ENCODE data around the gene GHITM. TPM values are rescaled to one million over a fixed set of nuclear protein-coding genes. Genes with fewer than 3 reads are reported as not detected.

GHITM gene
- 100 to 1,000 TPM; 114 to 132 TPM for total RNA-seq
- 100 to 1,000 TPM; 107 to 177 TPM for polyA plus RNA-seq
- long read RNA-seq, donor 1, transcript GHITM-201 (9 exons, 2,128 nt), result major isoform, 45 of 96 reads
- long read RNA-seq, donor 1, partial matches to known transcripts, result 51 of 96 reads
- long read RNA-seq, donor 1, other reads (novel, unspliced or antisense), result 0 of 96 reads
- long read RNA-seq, donor 2, transcript GHITM-201 (9 exons, 2,128 nt), result major isoform, 15 of 25 reads
- long read RNA-seq, donor 2, partial matches to known transcripts, result 10 of 25 reads
- long read RNA-seq, donor 2, other reads (novel, unspliced or antisense), result 0 of 25 reads
- long read RNA-seq, donor 3, transcript GHITM-201 (9 exons, 2,128 nt), result major isoform, 23 of 54 reads
- long read RNA-seq, donor 3, partial matches to known transcripts, result 31 of 54 reads
- long read RNA-seq, donor 3, other reads (novel, unspliced or antisense), result 0 of 54 reads
- long read RNA-seq, donor 4, transcript GHITM-201 (9 exons, 2,128 nt), result major isoform, 15 of 35 reads
- long read RNA-seq, donor 4, partial matches to known transcripts, result 20 of 35 reads
- long read RNA-seq, donor 4, other reads (novel, unspliced or antisense), result 0 of 35 reads
- long read RNA-seq, donor 5, transcript GHITM-201 (9 exons, 2,128 nt), result major isoform, 48 of 92 reads
- long read RNA-seq, donor 5, partial matches to known transcripts, result 44 of 92 reads
- long read RNA-seq, donor 5, other reads (novel, unspliced or antisense), result 0 of 92 reads

GRCh38 chr10:84139126-84140035 is at the start of gene GHITM:
GHITM (plus strand) TSS chr10:84139509; CDS start chr10:84141501, 1,992 bp downstream.
- peaks cover 0 to 4% (median 0%) of the 10 kb centered on the region in 3 donors for H3K27me3 ChIP-seq (ENCODE audit: control insufficient read depth in 3 of 3, insufficient read depth in 3 of 3, low read length in 2 of 3)
- peaks cover 0 to 15% (median 6%) of the 10 kb centered on the region in 5 donors for H3K4me1 ChIP-seq (ENCODE audit: control insufficient read depth in 5 of 5, insufficient read depth in 5 of 5, low read length in 5 of 5)
- peak within 1 kb of the TSS; percentile 87 for H3K4me3 ChIP-seq
- DNase-seq, result peak; percentile 100
- TF ChIP-seq CTCF (IDR thresholded peaks at IDR 0.05; ENCODE audit: control extremely low read depth, extremely low read depth), result peak; percentile 18
- H3K9me3 ChIP-seq (ENCODE audit: control insufficient read depth in 4 of 4, insufficient read depth in 3 of 4, low read length in 3 of 4), result no peaks in the 10 kb centered on the region
- H3K9ac ChIP-seq (ENCODE audit: insufficient read depth in 1 of 2, low read length in 2 of 2), result peak within 1 kb of the TSS; percentile 98 to 99
- peak within 1 kb of the TSS; percentile 97 to 99 for H3K27ac ChIP-seq (ENCODE audit: low read depth in 1 of 2, low read length in 1 of 2)
- 0% methylated on average over 58 to 61 of the region's 61 CpGs for WGBS, 2 donors
- H3K36me3 ChIP-seq (ENCODE audit: control insufficient read depth in 4 of 4, insufficient read depth in 4 of 4, low read length in 4 of 4), result peaks cover 4 to 22% (median 12%) of the 10 kb centered on the region in 4 donors
- peak; percentile 97 for ATAC-seq (ENCODE audit: insufficient read depth, low FRiP score)

GRCh38 chr10:84095811-84096497 is 43.4 kb upstream of the GHITM start:
- H3K36me3 ChIP-seq (ENCODE audit: control insufficient read depth in 4 of 4, insufficient read depth in 4 of 4, low read length in 4 of 4), result no peaks in the 10 kb centered on the region
- no peak overlapping the region for H3K27ac ChIP-seq (ENCODE audit: low read depth in 1 of 2, low read length in 1 of 2)
- ATAC-seq (ENCODE audit: insufficient read depth, low FRiP score) (no peak), DNase-seq (peak; percentile 47 to 76 (median 70))
- peaks cover 0 to 12% (median 0%) of the 10 kb centered on the region in 5 donors for H3K4me1 ChIP-seq (ENCODE audit: control insufficient read depth in 5 of 5, insufficient read depth in 5 of 5, low read length in 5 of 5)
- H3K9me3 ChIP-seq (ENCODE audit: control insufficient read depth in 4 of 4, insufficient read depth in 3 of 4, low read length in 3 of 4), result no peaks in the 10 kb centered on the region
- no peak for TF ChIP-seq CTCF (IDR thresholded peaks at IDR 0.05; ENCODE audit: control extremely low read depth, extremely low read depth)
- H3K27me3 ChIP-seq (ENCODE audit: control insufficient read depth in 3 of 3, insufficient read depth in 3 of 3, low read length in 2 of 3), result no peaks in the 10 kb centered on the region
- no peak overlapping the region for H3K4me3 ChIP-seq
- H3K9ac ChIP-seq (ENCODE audit: insufficient read depth in 1 of 2, low read length in 2 of 2), result no peak overlapping the region
- WGBS, 2 donors, result 35 to 47% methylated on average over 4 of the region's 4 CpGs

GRCh38 chr10:84097787-84098353 is 41.4 kb upstream of the GHITM start:
- no peak overlapping the region for H3K9ac ChIP-seq (ENCODE audit: insufficient read depth in 1 of 2, low read length in 2 of 2)
- H3K27me3 ChIP-seq (ENCODE audit: control insufficient read depth in 3 of 3, insufficient read depth in 3 of 3, low read length in 2 of 3), result no peaks in the 10 kb centered on the region
- H3K9me3 ChIP-seq (ENCODE audit: control insufficient read depth in 4 of 4, insufficient read depth in 3 of 4, low read length in 3 of 4), result no peaks in the 10 kb centered on the region
- TF ChIP-seq CTCF (IDR thresholded peaks at IDR 0.05; ENCODE audit: control extremely low read depth, extremely low read depth), result no peak
- DNase-seq, result peak in 2 of 3 donors; percentile 33 to 38
- H3K4me3 ChIP-seq, result no peak overlapping the region
- ATAC-seq (ENCODE audit: insufficient read depth, low FRiP score), result no peak
- 45 to 58% methylated on average over 4 of the region's 4 CpGs for WGBS, 2 donors
- H3K36me3 ChIP-seq (ENCODE audit: control insufficient read depth in 4 of 4, insufficient read depth in 4 of 4, low read length in 4 of 4), result no peaks in the 10 kb centered on the region
- H3K27ac ChIP-seq (ENCODE audit: low read depth in 1 of 2, low read length in 1 of 2), result no peak overlapping the region
- peaks cover 0 to 12% (median 0%) of the 10 kb centered on the region in 5 donors for H3K4me1 ChIP-seq (ENCODE audit: control insufficient read depth in 5 of 5, insufficient read depth in 5 of 5, low read length in 5 of 5)
